ENCODE results near the gene MTMR2.

- TF ChIP-seq POLR2A (IDR thresholded peaks at IDR 0.05; ENCODE audit: low read depth, low read length) (no peak), SPI1 (IDR thresholded peaks at IDR 0.05; ENCODE audit: low read depth, low read length) (no peak), POLR2AphosphoS5 (IDR thresholded peaks at IDR 0.05; ENCODE audit: low read depth, low read length) (no peak), TAF1 (IDR thresholded peaks at IDR 0.05; ENCODE audit: low read depth, low read length) (no peak), POU2F2 (IDR thresholded peaks at IDR 0.05; ENCODE audit: low read depth, low read length) (no peak)
Measured at GRCh38 chr11:95888852-95889251, 35.1 kb downstream of the MTMR2 start.
